Neural progenitor cell (in vitro differentiated cells): ENCODE results near the gene ARHGAP8. TPM values are rescaled to one million over a fixed set of nuclear protein-coding genes. Genes with fewer than 3 reads are reported as not detected.

ENCODE experiments used
- DNase-seq: peaks from one replicate; pipeline ENCODE4 v3.0.0-alpha.2; 2016; ENCODE audit warnings: low spot score
- H2AFZ ChIP-seq: fragments of 200-600 bp; sonication (generic); replicated peaks from 2 replicates; pipeline ENCODE4 v1.6.1; 2016; ENCODE audit warnings: antibody characterized with exemption
- H3F3A ChIP-seq: fragments of 200-600 bp; sonication (generic); 2 replicates; pipeline ENCODE4 v1.6.1; 2016; ENCODE audit warnings: antibody characterized with exemption, low read depth
- H3K27ac ChIP-seq: fragments of 200-600 bp; sonication (generic); 2 replicates; pipeline ENCODE4 v1.5.1; 2016; ENCODE audit warnings: mild to moderate bottlenecking
- H3K27me3 ChIP-seq: fragments of 200-600 bp; sonication (generic); 2 replicates; pipeline ENCODE4 v1.6.1; 2016; ENCODE audit warnings: mild to moderate bottlenecking, moderate library complexity
- H3K36me3 ChIP-seq: fragments of 200-600 bp; sonication (generic); 2 replicates; pipeline ENCODE4 v1.5.1; 2016
- H3K4me1 ChIP-seq: fragments of 200-600 bp; sonication (generic); 2 replicates; pipeline ENCODE4 v1.6.1; 2016; ENCODE audit warnings: mixed run types
- H3K4me2 ChIP-seq: fragments of 200-600 bp; sonication (generic); 2 replicates; pipeline ENCODE4 v1.6.1; 2016
- H3K4me3 ChIP-seq: fragments of 200-600 bp; sonication (generic); 2 replicates; pipeline ENCODE4 v1.5.1; 2016
- H3K79me2 ChIP-seq: fragments of 200-600 bp; sonication (generic); 2 replicates; pipeline ENCODE4 v1.6.1; 2016; ENCODE audit warnings: low read depth
- H3K9ac ChIP-seq: fragments of 200-600 bp; sonication (generic); 2 replicates; pipeline ENCODE4 v1.6.1; 2016
- H3K9me3 ChIP-seq: fragments of 200-600 bp; sonication (generic); 2 replicates; pipeline ENCODE4 v1.5.1; 2016; ENCODE audit warnings: low read depth
- H4K20me1 ChIP-seq: fragments of 200-600 bp; sonication (generic); 2 replicates; pipeline ENCODE4 v1.6.1; 2016; ENCODE audit warnings: low read depth
- H3K27ac Mint-ChIP-seq: 3 replicates; pipeline ENCODE4 v1.8.0; 2021; ENCODE audit warnings: mixed read lengths
- H3K27me3 Mint-ChIP-seq: 2 replicates; pipeline ENCODE4 v1.8.0; 2022; ENCODE audit warnings: low read depth, mild to moderate bottlenecking, inconsistent platforms, moderate library complexity, mixed read lengths; ENCODE audit not compliant: insufficient read depth
- H3K36me3 Mint-ChIP-seq: 3 replicates; pipeline ENCODE4 v1.8.0; 2021; ENCODE audit warnings: mixed read lengths
- H3K4me1 Mint-ChIP-seq: 3 replicates; pipeline ENCODE4 v1.8.0; 2021; ENCODE audit warnings: mixed read lengths
- H3K4me3 Mint-ChIP-seq: 3 replicates; pipeline ENCODE4 v1.8.0; 2021; ENCODE audit warnings: mild to moderate bottlenecking, moderate library complexity, mixed read lengths
- H3K9me3 Mint-ChIP-seq: 3 replicates; pipeline ENCODE4 v1.8.0; 2020; ENCODE audit warnings: mixed read lengths
- EZH2 ChIP-seq: fragments of 200-600 bp; sonication (generic); IDR thresholded peaks from 2 replicates; pipeline ENCODE4 v1.6.1; 2017; ENCODE audit warnings: antibody characterized with exemption, mild to moderate bottlenecking, moderate library complexity
- EZH2phosphoT487 ChIP-seq: fragments of 200-600 bp; sonication (generic); IDR thresholded peaks from 2 replicates; pipeline ENCODE4 v1.6.1; 2017; ENCODE audit warnings: antibody characterized with exemption
- total RNA-seq: library from RNA; depleted of rRNA; stranded (reverse); fragments of >200 nt; gene quantifications from 2 replicates; pipeline ENCODE4 v1.2.3, GENCODE V29; 2015; ENCODE audit warnings: low replicate concordance
- TF ChIP-seq, protein P1 (sequence below): fragments of 200-600 bp; sonication (generic); IDR thresholded peaks from 2 replicates; pipeline ENCODE4 v1.5.1; 2017; ENCODE audit warnings: antibody characterized with exemption, mild to moderate bottlenecking

Gene ARHGAP8
- total RNA-seq, 1 donor from 2014 or later: 3.0 TPM

DNA sequence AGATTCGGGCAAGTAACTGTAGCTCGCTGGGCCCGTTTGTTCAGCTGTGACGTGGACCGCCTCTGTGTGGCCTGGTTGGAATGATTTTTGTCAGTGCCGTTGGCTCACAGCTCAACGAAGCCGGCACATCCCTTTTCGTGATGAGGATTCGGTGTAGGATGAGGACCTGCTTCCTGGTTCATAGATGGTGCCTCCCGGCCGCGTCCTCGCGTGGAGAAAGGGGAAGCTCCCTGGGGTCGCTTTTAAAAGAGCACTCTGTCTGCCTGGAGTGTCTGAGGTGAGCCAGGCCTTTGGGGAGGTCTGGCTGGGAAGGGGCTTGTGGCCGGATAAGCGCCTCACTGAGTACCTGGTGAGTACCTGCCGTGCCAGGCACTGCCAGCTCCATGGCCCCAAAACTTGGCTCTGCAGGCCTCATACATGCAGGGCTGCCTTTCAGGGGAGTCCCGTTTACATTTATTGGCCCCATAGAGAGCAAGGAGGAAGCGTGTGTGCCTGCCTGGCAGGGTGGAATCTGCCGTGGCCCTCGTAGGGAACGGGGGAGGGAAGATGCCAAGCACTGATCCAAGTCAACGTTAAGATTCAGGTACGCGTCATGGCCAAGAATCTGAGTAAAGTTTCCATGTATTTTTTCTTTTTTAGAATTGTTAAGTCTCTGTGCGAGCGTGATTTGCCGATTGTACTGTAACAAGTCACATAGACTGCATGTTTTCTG is 88.4 kb downstream of the ARHGAP8 start:
- Histone ChIP-seq H2AFZ (no peak overlapping the region), H3K4me1 (no peaks in the 10 kb centered on the region), H3K36me3 (no peaks in the 10 kb centered on the region), H3K9ac (no peak overlapping the region), H3K9me3 (no peaks in the 10 kb centered on the region), H3K4me2 (no peak overlapping the region), H3K27me3 (no peaks in the 10 kb centered on the region), H3K79me2 (no peaks in the 10 kb centered on the region), H3K27ac (no peak overlapping the region), H3K4me3 (no peak overlapping the region), H4K20me1 (no peaks in the 10 kb centered on the region), H3F3A (no peaks in the 10 kb centered on the region)
- Mint-ChIP-seq H3K9me3 (peaks cover 7% of the 10 kb centered on the region), H3K36me3 (no peaks in the 10 kb centered on the region), H3K27ac (no peak overlapping the region), H3K4me1 (peaks cover 17% of the 10 kb centered on the region), H3K4me3 (no peak overlapping the region), H3K27me3 (peaks cover 4% of the 10 kb centered on the region)
- no peak for DNase-seq
- no peak for TF ChIP-seq EZH2

DNA sequence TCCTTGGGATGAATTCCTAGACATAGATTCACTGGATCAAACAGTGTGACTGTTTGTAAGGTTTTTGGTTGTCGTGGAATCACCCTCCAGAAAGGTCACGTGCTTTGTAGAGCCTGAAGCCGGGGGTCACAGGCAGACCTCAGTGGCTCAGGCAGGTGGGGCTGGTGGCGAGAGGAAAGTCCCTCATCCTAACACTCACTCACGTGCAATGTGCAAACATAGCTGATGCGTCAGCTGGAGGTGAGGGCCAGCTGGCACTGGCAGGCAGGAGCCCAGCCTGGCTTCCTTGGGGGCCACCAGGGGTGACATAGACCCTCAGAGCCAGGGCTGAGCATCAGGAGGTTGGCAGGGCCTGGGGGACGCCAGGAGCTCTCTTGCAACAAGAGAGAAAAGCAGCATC is 90.0 kb downstream of the ARHGAP8 start:
- Histone ChIP-seq H3K4me2 (no peak overlapping the region), H3K9me3 (no peaks in the 10 kb centered on the region), H3K36me3 (no peaks in the 10 kb centered on the region), H2AFZ (no peak overlapping the region), H4K20me1 (no peaks in the 10 kb centered on the region), H3K4me3 (no peak overlapping the region), H3K9ac (no peak overlapping the region), H3K27ac (no peak overlapping the region), H3K79me2 (no peaks in the 10 kb centered on the region), H3K27me3 (no peaks in the 10 kb centered on the region), H3F3A (no peaks in the 10 kb centered on the region), H3K4me1 (no peaks in the 10 kb centered on the region)
- DNase-seq: no peak
- no peak overlapping the region for H3K27ac Mint-ChIP-seq
- peaks cover 7% of the 10 kb centered on the region for H3K9me3 Mint-ChIP-seq
- peaks cover 17% of the 10 kb centered on the region for H3K4me1 Mint-ChIP-seq
- peaks cover 4% of the 10 kb centered on the region for H3K27me3 Mint-ChIP-seq
- no peak for TF ChIP-seq EZH2
- TF ChIP-seq, protein P1, sequence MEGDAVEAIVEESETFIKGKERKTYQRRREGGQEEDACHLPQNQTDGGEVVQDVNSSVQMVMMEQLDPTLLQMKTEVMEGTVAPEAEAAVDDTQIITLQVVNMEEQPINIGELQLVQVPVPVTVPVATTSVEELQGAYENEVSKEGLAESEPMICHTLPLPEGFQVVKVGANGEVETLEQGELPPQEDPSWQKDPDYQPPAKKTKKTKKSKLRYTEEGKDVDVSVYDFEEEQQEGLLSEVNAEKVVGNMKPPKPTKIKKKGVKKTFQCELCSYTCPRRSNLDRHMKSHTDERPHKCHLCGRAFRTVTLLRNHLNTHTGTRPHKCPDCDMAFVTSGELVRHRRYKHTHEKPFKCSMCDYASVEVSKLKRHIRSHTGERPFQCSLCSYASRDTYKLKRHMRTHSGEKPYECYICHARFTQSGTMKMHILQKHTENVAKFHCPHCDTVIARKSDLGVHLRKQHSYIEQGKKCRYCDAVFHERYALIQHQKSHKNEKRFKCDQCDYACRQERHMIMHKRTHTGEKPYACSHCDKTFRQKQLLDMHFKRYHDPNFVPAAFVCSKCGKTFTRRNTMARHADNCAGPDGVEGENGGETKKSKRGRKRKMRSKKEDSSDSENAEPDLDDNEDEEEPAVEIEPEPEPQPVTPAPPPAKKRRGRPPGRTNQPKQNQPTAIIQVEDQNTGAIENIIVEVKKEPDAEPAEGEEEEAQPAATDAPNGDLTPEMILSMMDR: no peak
- no peak for TF ChIP-seq EZH2phosphoT487
- no peaks in the 10 kb centered on the region for H3K36me3 Mint-ChIP-seq
- no peak overlapping the region for H3K4me3 Mint-ChIP-seq

DNA sequence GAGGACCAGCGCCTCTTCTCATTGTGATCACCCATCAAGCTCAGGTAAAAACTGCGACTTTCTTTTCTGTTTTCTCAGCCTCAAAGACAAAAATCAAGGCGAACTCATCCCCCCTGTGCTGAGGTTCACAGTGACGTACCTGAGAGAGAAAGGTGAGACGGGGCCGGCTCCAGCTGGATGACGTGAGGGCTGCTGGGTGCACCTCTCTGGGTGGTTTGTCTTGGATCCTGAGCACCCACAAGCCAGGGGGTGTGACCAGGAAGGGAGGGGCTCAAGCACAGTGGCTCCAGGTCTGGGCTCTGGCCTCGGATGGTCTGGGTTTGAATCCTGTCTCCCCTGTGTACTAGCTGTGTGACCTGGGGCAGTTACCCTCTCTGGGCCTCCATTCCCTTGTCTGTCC is 92.8 kb downstream of the ARHGAP8 start:
- Histone ChIP-seq H3K36me3 (no peaks in the 10 kb centered on the region), H3K9ac (no peak overlapping the region), H3K4me1 (no peaks in the 10 kb centered on the region), H2AFZ (no peak overlapping the region), H3K4me2 (no peak overlapping the region), H3K4me3 (no peak overlapping the region), H3K27ac (no peak overlapping the region), H3K27me3 (no peaks in the 10 kb centered on the region), H4K20me1 (no peaks in the 10 kb centered on the region), H3K79me2 (no peaks in the 10 kb centered on the region), H3K9me3 (no peaks in the 10 kb centered on the region), H3F3A (no peaks in the 10 kb centered on the region)
- DNase-seq: no peak
- Mint-ChIP-seq H3K4me3 (no peak overlapping the region), H3K9me3 (peaks cover 7% of the 10 kb centered on the region), H3K27ac (no peak overlapping the region), H3K4me1 (peaks cover 14% of the 10 kb centered on the region), H3K36me3 (no peaks in the 10 kb centered on the region), H3K27me3 (peaks cover 4% of the 10 kb centered on the region)
- TF ChIP-seq, protein P1: no peak
- no peak for TF ChIP-seq EZH2
- TF ChIP-seq EZH2phosphoT487: no peak
